Natural killer cell (primary cell): ENCODE data around the gene OR10AG1. TPM values are rescaled to one million over a fixed set of nuclear protein-coding genes. Genes with fewer than 3 reads are reported as not detected.

Experiments used
- total RNA-seq, 4 donors: library from RNA; stranded (reverse); fragments of 120-200 nt in 1 of 4; gene quantifications; one replicate each; pipeline versions ENCODE4 v1.2.3 to v1.2.4, GENCODE V29; 2013 to 2022

The OR10AG1 gene
- total RNA-seq, 3 donors from 2014 or later (not counting 1 experiment from before 2014, with no cell fraction given): not detected

Other genes starting within 250 kb of the OR10AG1 start
- not detected for gene OR5D13, start 196.5 kb downstream of the OR10AG1 start, total RNA-seq
- gene OR5D14, start 174.4 kb downstream of the OR10AG1 start, total RNA-seq: not detected
- not detected for gene OR5L1, start 158.6 kb downstream of the OR10AG1 start, total RNA-seq
- not detected for gene OR5D18, start 150.3 kb downstream of the OR10AG1 start, total RNA-seq
- gene OR5L2, start 142.7 kb downstream of the OR10AG1 start, total RNA-seq: not detected
- gene OR5D16, start 131.2 kb downstream of the OR10AG1 start, total RNA-seq: not detected
- gene TRIM51, start 86.6 kb downstream of the OR10AG1 start, total RNA-seq: 1 to 10 TPM in 1 of 3 donors, under 1 TPM in 1, not detected in 1; 0.25 to 8.5 TPM
- gene OR5W2, start 55.4 kb downstream of the OR10AG1 start, total RNA-seq: not detected
- not detected for gene OR5I1, start 33.5 kb downstream of the OR10AG1 start, total RNA-seq
- not detected for gene OR5F1, start 24.7 kb upstream of the OR10AG1 start, total RNA-seq
- not detected for gene OR5AS1, start 57.7 kb upstream of the OR10AG1 start, total RNA-seq
- gene OR8I2, start 123.4 kb upstream of the OR10AG1 start, total RNA-seq: not detected
- not detected for gene OR8H2, start 133.7 kb upstream of the OR10AG1 start, total RNA-seq
- not detected for gene OR8H3, start 152.4 kb upstream of the OR10AG1 start, total RNA-seq
- not detected for gene OR8J3, start 170.3 kb upstream of the OR10AG1 start, total RNA-seq
- not detected for gene OR8K5, start 190.4 kb upstream of the OR10AG1 start, total RNA-seq
- gene OR5J2, start 206.7 kb upstream of the OR10AG1 start, total RNA-seq: not detected